Stimulated activated CD4-positive, alpha-beta T cell treated with anti-CD3 and anti-CD28 coated beads, Interleukin-15, amount 100 ng/mL, for 48 hours (primary cell): Measurements from ENCODE around the gene ANKRD7.
"Not testable (repeated sequence)": the region's sequence is repeated elsewhere in the genome, so short reads cannot be mapped to it uniquely, and the experiment has no call there.

Experiments
- DNase-seq, 2 donors: peaks; one replicate each; pipeline ENCODE4 v3.0.0-alpha.2; 2020; ENCODE audit warnings: low read depth in 2 of 2

Gene ANKRD7

DNA sequence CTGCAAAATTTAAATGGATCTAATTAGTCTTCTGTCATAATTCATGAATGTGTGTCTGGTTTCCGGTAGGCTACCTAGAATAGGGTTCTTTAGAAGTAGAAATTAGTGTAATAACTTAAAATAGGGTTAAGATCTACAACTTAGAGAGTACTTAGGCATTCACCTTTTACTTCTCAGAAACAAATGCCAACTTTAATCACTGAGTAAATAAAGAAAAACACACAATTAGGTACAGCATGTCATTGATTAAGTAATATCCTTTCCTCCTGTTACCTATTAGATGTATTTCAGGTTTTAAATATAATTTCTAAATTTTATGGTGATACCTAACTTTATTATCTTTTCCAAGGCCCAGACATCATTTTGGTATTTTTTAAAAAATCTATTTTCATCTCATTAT is 9.3 kb downstream of the ANKRD7 start:
- DNase-seq: no peak

DNA sequence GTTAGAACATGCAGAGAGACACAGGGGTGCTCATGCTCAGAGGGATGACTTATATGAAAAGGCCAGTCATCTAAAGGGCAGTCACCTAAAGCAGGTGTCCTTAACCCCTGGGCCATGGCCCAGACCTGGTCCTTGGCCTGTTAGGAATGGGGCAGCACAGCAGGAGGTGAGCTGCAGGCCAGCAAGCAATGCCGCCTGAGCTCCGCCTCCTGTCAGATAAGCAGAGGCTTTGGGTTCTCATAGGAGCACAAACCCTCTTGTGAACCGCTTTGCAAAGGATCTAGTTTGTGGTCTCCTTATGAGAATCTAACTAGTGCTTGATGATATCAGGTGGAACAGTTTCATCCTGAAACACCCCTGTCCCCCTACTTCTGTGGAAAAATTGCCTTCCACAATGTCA is 14.5 kb downstream of the ANKRD7 start:
- no peak for DNase-seq

DNA sequence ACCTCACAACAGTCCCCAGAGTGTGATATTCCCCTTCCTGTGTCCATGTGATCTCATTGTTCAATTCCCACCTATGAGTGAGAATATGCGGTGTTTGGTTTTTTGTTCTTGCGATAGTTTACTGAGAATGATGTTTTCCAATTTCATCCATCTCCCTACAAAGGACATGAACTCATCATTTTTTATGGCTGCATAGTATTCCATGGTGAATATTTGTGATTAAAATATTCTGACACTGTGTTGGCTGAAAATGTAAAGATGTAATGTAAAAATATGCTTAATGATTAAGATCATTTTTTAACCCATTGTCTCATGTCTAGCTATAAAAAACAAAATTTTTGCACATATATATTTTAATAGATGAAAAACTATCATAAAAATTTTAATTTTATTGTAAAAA is 15.8 kb downstream of the ANKRD7 start:
- not testable (repeated sequence) for DNase-seq

DNA sequence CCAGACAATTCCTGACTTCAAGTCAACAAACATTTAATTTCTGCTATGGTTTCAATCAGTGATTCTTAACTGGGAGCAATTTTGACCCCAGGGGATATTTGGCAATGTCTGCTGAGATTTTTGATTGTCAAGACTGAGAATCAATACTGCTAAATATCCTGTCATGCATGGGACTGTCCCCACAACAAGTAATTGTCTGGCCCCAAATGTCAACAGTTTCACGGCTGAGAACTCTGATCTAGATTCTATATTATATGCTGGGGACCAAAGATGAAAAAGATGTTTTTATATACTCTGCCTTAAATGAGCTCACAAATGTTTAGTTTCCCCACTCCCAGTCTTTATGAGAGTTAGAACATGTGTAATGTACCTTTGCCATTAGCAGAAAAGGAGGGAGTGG is 19.2 kb downstream of the ANKRD7 start:
- DNase-seq: no peak

DNA sequence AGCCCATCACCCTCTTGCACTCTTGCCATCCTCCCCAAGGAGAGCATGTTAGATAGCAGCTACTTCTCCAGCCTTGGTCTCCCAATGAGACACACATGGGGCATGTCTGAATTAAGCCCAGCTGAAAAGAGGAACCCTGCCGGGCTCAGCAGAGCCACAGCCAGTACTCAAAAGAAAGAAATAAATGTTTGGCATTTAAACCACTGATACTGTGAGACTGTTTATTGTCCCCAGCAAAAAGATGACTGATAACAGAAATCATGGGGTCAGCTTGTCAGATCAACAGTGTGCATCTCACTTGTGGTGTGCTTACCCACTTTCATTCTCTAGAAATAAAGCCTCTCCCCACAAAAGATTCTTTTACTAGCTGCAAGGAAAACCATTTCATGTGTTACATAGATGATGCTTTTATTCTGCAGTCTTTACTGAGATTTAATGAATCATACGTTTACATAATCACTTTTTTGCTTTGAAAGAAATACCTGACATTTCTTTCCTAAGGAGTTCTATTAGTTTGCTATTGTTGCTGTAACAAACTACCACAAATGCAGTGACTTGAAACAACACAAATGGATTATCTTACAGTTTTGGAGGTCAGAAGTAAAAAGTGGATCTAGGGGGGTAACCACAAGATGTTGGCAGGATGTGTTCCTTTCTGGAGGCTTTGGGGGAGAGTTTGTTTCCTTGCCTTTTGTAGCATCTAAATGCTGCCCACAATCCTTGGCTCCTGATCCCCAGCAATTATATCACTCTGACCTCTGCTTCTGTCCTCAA is 20.9 kb downstream of the ANKRD7 start:
- DNase-seq: no peak

DNA sequence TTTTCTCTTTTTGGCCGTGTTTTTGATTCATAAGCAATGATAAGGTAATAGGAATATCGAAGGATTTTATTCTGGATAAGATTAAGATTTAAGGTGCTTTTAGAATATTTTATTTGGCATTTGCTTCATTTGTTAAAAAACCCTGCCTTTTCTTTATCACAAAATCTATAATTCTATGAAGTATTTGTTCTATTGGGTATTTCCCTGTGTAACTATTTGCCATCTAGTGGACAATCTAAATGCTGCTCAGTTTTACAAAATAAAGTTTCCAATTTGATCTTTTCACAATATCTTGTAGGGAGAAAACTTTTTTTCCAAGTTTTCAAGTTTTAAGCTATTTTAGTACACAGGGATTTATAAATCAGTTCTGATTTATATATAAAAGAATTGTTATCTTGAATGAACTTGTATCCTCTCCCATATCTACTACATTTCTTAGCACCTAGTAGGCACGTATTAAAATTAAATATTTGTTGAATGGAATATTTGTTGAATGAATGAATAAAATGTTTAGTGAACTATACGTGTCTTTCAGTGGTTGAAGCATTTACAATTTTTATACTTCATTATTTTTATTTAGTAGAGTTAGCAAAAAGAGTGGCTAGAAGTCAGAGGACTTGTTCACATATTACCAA is 26.5 kb downstream of the ANKRD7 start:
- DNase-seq: no peak

DNA sequence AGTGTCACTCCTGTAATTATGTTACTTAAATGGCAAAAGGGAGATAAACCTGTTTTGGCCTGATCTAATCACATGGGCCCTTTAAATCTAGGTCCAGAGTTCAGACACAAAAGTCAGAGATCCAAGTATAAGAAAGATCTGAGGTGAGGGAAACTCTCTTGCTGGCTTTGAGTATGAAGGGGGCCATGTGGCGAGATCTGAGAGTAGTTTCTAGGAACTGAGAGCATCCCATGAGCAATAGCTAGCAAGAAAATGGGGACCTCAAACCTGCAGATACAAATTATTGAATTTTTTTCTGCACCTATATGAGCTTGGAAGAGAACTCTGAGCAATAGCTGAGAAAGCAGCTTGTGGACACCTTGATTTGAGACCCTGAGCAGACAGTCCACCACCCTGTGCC is 27.6 kb downstream of the ANKRD7 start:
- DNase-seq: no peak

DNA sequence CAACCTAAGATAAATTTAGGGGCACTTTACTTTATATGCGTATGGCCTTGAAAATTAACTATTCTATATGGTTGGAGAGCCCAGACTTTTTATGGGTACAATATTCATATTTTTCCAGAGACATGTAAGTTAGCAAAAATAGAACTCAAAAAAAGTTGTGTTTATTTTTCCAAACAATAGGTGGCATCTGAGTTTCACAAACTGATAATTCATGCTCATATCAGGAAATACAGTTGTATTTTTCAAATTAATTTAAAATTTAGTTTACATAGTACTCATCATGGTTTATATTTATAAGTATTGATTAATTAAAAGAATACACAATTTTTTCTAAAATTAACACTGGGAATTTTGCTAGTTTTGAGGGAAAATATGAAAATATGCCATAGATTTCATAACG is 34.6 kb downstream of the ANKRD7 start:
- no peak for DNase-seq

DNA sequence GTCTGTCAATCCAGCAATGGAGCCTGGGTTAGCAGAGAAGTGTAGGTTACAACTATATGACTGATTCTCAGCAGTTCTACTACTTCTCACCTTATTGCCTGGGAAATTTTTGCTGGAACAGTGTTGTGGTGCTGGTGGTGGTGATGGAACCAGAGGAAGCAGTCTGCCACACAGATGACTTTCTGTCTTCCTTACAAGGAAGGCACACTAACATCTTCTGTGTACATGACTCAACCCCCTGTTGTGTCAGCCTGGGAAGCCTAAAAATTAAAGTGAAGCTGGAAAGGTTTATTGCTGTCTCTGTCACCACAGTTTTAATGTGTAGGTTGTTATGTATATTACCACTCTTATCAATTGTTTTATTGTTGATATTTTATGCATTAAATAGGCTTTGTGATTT is 40.3 kb downstream of the ANKRD7 start:
- DNase-seq: no peak

DNA sequence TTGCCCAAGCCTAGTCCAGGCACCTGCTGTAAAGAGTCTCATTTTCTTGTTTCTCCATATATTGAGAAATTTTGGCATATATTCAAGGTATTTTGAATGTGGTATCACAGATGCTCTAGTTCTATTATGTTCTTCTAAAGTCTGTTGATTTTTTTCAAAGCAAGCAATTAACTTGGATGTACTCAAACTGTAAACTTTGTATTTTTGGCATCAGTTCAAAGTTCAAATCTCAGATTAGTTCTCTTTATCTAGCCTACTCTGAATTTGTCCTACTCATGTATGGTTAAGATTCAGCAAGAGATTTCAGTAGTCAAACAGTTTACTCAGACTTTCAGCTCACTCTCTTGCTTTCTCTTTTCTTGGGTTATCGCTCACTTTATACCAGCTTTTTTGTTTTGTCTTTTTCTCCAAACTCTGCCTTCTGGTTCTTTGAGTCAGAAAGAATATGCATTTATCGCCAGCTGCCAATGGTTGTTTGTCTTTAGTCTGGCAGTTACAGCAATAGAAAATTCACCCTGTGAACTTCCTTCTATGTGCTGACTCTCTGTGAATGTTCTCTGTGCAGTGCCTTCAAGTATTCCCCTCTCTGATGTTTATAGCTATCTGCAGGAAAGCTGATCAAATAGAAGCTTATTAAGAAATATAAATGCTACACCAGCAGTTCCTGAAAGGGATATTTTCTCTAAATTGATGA is 56.0 kb downstream of the ANKRD7 start:
- DNase-seq: no peak

DNA sequence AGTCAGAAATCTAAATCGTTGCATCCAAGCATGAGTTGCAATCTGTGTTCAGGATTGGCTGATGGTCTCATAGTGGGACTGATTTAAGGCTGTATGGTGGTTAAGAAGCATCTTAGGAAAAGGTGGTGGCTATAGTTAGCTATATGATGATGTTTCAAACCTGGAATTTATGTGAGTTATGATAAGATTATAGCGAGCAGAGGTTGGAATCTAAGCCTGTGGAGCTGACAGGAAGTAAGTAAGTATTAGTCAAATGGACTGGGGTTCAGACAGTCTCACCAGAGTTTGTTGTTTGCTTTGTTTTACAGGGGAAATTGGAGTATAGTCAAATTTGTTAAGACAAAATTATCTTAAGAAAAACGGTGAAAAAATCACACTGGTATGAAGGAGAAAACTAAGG is 56.7 kb downstream of the ANKRD7 start:
- DNase-seq: no peak

DNA sequence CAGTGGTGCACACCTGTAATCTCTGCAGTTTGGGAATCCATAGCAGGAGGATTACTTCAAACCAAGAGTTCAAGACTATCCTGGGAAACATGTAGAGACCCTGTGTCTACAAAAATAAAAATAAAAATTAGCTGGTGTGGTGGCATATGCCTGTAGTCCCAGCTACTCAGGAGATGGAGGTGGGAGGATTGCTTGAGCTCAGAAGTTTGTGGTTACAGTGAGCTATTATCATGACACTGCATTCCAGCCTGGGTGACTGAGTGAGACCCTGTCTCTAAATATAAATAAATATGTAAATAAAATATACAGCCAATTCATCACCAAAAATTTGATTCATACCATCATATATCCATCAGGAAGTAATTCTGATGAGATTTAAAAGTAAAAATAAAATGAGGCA is 60.9 kb downstream of the ANKRD7 start:
- no peak for DNase-seq

DNA sequence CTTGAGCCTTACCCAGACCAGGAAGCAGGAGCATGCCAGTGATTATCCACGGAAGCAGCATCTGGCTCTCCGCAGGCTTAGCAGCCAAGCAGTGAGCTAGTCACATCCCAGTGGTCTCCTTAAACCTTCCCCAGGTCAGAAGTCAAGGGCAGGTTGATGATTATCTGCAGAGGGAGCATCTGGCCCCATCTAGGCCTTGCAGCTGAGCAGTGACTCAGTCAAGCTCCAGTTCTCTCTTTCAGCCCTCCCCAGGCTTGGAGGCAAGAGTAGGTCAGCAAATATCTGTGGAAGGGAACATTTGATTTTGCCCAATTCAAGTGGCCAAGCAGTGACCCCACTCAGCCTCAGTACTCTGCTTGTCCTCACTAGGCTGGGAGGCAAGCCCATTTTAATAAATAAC is 61.6 kb downstream of the ANKRD7 start:
- DNase-seq: no peak

DNA sequence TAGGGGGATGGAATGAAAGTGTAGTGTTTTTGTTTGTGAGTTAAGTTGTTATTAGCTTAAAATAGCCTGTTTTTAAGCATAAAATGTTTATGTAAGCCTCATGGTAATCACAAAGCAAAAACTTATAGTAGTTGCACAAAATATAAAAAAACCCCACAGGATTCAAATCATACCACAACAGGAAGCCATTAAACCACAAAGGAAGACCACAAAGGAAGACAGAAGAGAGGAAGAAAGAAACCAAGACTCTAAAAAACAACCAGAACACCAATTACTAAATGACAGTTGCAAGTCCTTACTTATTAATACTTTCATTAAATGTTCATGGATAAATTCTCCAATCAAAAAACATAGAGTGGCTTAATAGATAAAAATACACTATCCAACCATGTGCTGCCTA is 63.6 kb downstream of the ANKRD7 start:
- DNase-seq: no peak

DNA sequence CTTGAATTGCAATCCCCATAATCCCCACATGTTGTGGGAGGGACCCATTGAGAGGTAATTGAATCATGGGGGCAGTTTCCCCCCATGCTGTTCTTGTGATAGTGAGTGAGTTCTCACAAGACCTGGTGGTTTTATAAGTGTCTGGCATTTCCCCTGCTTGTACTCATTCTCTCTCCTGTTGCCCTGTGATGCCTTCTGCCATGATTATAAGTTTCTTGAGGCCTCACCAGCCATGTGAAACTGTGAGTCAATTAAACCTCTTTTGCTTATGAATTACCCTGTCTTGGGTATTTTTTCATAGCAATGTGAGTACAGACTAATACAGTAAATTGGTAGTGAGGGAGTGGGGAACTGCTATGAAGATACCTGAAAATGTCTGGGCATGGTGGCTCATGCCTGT is 65.0 kb downstream of the ANKRD7 start:
- no peak for DNase-seq
